Measurements from ENCODE around the gene PCGF1.

Gene PCGF1

GRCh38 chr2:74536166-74536950 lies 28.9 kb upstream of the PCGF1 start:
- no peak for DNase-seq

- no peak for DNase-seq
Observed at GRCh38 chr2:74535440-74535965, 28.0 kb upstream of the PCGF1 start.

- DNase-seq: no peak
Observed at GRCh38 chr2:74534411-74534810, 26.9 kb upstream of the PCGF1 start.

GRCh38 chr2:74533464-74533863 lies 26.0 kb upstream of the PCGF1 start:
- DNase-seq: no peak

GRCh38 chr2:74532222-74532621 lies 24.7 kb upstream of the PCGF1 start:
- DNase-seq: no peak

- DNase-seq: no peak
Observed at GRCh38 chr2:74531666-74532065, 24.2 kb upstream of the PCGF1 start.

GRCh38 chr2:74530239-74531187 lies 23.0 kb upstream of the PCGF1 start:
- no peak for DNase-seq

GRCh38 chr2:74529357-74530238 lies 22.1 kb upstream of the PCGF1 start, which contains the start of the genes AUP1 and HTRA2:
AUP1 (minus strand) TSS chr2:74529706; CDS start chr2:74529629, 77 bp downstream.
HTRA2 (plus strand) TSS chr2:74529933; CDS start chr2:74530007, 74 bp downstream.
- peak; percentile 98 for DNase-seq

GRCh38 chr2:74528600-74529356 lies 21.3 kb upstream of the PCGF1 start:
- no peak for DNase-seq

- no peak for DNase-seq
Observed at GRCh38 chr2:74527741-74528140, 20.2 kb upstream of the PCGF1 start.

- DNase-seq: no peak
Observed at GRCh38 chr2:74526649-74527230, 19.2 kb upstream of the PCGF1 start.

GRCh38 chr2:74525717-74526648 lies 18.5 kb upstream of the PCGF1 start, which contains the start of gene DQX1:
DQX1 (minus strand) TSS chr2:74526231; CDS start chr2:74525729, 502 bp downstream.
- no peak for DNase-seq

- DNase-seq: no peak
Observed at GRCh38 chr2:74524955-74525716, 17.6 kb upstream of the PCGF1 start.

GRCh38 chr2:74524005-74524404 lies 16.5 kb upstream of the PCGF1 start:
- no peak for DNase-seq

- no peak for DNase-seq
Observed at GRCh38 chr2:74522516-74522915, 15.0 kb upstream of the PCGF1 start.

GRCh38 chr2:74516650-74517049 lies 9.2 kb upstream of the PCGF1 start:
- no peak for DNase-seq

- DNase-seq: peak; percentile 50
Observed at GRCh38 chr2:74515981-74516633, 8.6 kb upstream of the PCGF1 start.

GRCh38 chr2:74515271-74515980 lies 7.9 kb upstream of the PCGF1 start:
- no peak for DNase-seq

Measured in NCI-H510A (cell line).